H9 (cell line): ENCODE data around the gene DUSP2. TPM values are rescaled to one million over a fixed set of nuclear protein-coding genes. Genes with fewer than 3 reads are reported as not detected.

Source experiments
- DNase-seq: peaks from one replicate; pipeline ENCODE4 v3.0.0-alpha.2; 2017
- H2AFZ ChIP-seq: one replicate; pipeline ENCODE4 v1.6.1; 2013; ENCODE audit warnings: mild to moderate bottlenecking, low read length, control low read depth, moderate library complexity
- H2AK5ac ChIP-seq: 2 replicates; pipeline ENCODE4 v1.6.1; 2013; ENCODE audit warnings: low read length, control low read depth, mixed read lengths; ENCODE audit not compliant: insufficient read length
- H2BK120ac ChIP-seq: one replicate; pipeline ENCODE4 v1.6.1; 2013; ENCODE audit warnings: low read depth, mild to moderate bottlenecking, low read length, control low read depth, inconsistent platforms; ENCODE audit not compliant: poor library complexity, severe bottlenecking
- H2BK12ac ChIP-seq: 2 replicates; pipeline ENCODE4 v1.6.1; 2013; ENCODE audit warnings: low read length, control low read depth, mixed read lengths, low read depth; ENCODE audit not compliant: insufficient read length
- H2BK15ac ChIP-seq: 2 replicates; pipeline ENCODE4 v1.6.1; 2013; ENCODE audit warnings: low read depth, low read length, control low read depth
- H2BK20ac ChIP-seq: one replicate; pipeline ENCODE4 v1.6.1; 2013; ENCODE audit warnings: low read depth, mild to moderate bottlenecking, low read length, control low read depth, inconsistent platforms; ENCODE audit not compliant: poor library complexity, severe bottlenecking
- H2BK5ac ChIP-seq: 2 replicates; pipeline ENCODE4 v1.6.1; 2013; ENCODE audit warnings: low read length, control low read depth, mixed read lengths; ENCODE audit not compliant: insufficient read length
- H3K14ac ChIP-seq: 2 replicates; pipeline ENCODE4 v1.6.1; 2013; ENCODE audit warnings: low read length, control low read depth; ENCODE audit not compliant: insufficient read depth
- H3K18ac ChIP-seq: 2 replicates; pipeline ENCODE4 v1.6.1; 2013; ENCODE audit warnings: low read depth, mild to moderate bottlenecking, mixed read lengths, low read length, control low read depth; ENCODE audit not compliant: insufficient read length
- H3K23ac ChIP-seq: 2 replicates; pipeline ENCODE4 v1.6.1; 2013; ENCODE audit warnings: low read length, control low read depth, mixed read lengths, low read depth; ENCODE audit not compliant: insufficient read length
- H3K23me2 ChIP-seq: 2 replicates; pipeline ENCODE4 v1.6.1; 2013; ENCODE audit warnings: low read depth, mild to moderate bottlenecking, mixed read lengths, low read length, control low read depth; ENCODE audit not compliant: insufficient read length, poor library complexity, severe bottlenecking
- H3K27ac ChIP-seq: 2 replicates; pipeline ENCODE4 v1.5.1; 2013; ENCODE audit warnings: low read length, control low read depth, mixed read lengths, low read depth; ENCODE audit not compliant: insufficient read length
- H3K27me3 ChIP-seq: 2 replicates; pipeline ENCODE4 v1.6.1; 2013; ENCODE audit warnings: low read length, control low read depth, inconsistent platforms; ENCODE audit not compliant: insufficient read depth
- H3K4ac ChIP-seq: 2 replicates; pipeline ENCODE4 v1.6.1; 2013; ENCODE audit warnings: low read depth, mild to moderate bottlenecking, control low read depth, inconsistent platforms, low read length, moderate library complexity
- H3K4me1 ChIP-seq: 2 replicates; pipeline ENCODE4 v1.6.1; 2013; ENCODE audit warnings: low read length, control low read depth, inconsistent platforms; ENCODE audit not compliant: insufficient read depth
- H3K4me2 ChIP-seq: 2 replicates; pipeline ENCODE4 v1.6.1; 2013; ENCODE audit warnings: low read length, control low read depth, mixed read lengths; ENCODE audit not compliant: insufficient read length, insufficient read depth
- H3K56ac ChIP-seq: 2 replicates; pipeline ENCODE4 v1.6.1; 2013; ENCODE audit warnings: low read depth, mild to moderate bottlenecking, mixed read lengths, low read length, control low read depth; ENCODE audit not compliant: insufficient read length
- H3K79me1 ChIP-seq: 2 replicates; pipeline ENCODE4 v1.6.1; 2013; ENCODE audit warnings: low read depth, mild to moderate bottlenecking, moderate library complexity, low read length, control low read depth, inconsistent platforms; ENCODE audit not compliant: insufficient read depth, poor library complexity, severe bottlenecking
- H3K79me2 ChIP-seq: 2 replicates; pipeline ENCODE4 v1.6.1; 2013; ENCODE audit warnings: low read length, control low read depth, inconsistent platforms; ENCODE audit not compliant: insufficient read depth
- H3K9ac ChIP-seq: 2 replicates; pipeline ENCODE4 v1.6.1; 2013; ENCODE audit warnings: low read length, control low read depth, mixed read lengths; ENCODE audit not compliant: insufficient read length; ENCODE audit errors: extremely low read depth
- H3K9me3 ChIP-seq: one replicate; pipeline ENCODE4 v1.6.1; 2013; ENCODE audit warnings: low read depth, low read length, inconsistent platforms; ENCODE audit not compliant: control insufficient read depth
- H3T11ph ChIP-seq: one replicate; pipeline ENCODE4 v1.6.1; 2013; ENCODE audit warnings: mild to moderate bottlenecking, low read length, control low read depth, inconsistent platforms
- H4K20me1 ChIP-seq: one replicate; pipeline ENCODE4 v1.6.1; 2013; ENCODE audit not compliant: control insufficient read depth, insufficient read length, insufficient read depth
- H4K5ac ChIP-seq: 2 replicates; pipeline ENCODE4 v1.6.1; 2013; ENCODE audit warnings: low read depth, mild to moderate bottlenecking, mixed read lengths, low read length, control low read depth; ENCODE audit not compliant: insufficient read length
- H4K8ac ChIP-seq: replicated peaks from 2 replicates; pipeline ENCODE4 v1.6.1; 2013; ENCODE audit warnings: low read length, control low read depth, mixed read lengths, low read depth; ENCODE audit not compliant: insufficient read length
- H4K91ac ChIP-seq: 2 replicates; pipeline ENCODE4 v1.6.1; 2013; ENCODE audit warnings: low read depth, mild to moderate bottlenecking, moderate library complexity, mixed read lengths, low read length, control low read depth; ENCODE audit not compliant: insufficient read length
- H3K27ac Mint-ChIP-seq, 3 experiments: 2 replicates in 2 of 3; 3 replicates in 1 of 3; pipeline ENCODE4 v1.8.0; 2020 to 2021; ENCODE audit warnings: mixed read lengths in 3 of 3, mild to moderate bottlenecking in 1 of 3, moderate library complexity in 1 of 3
- H3K27me3 Mint-ChIP-seq: 2 replicates; pipeline ENCODE4 v1.8.0; 2021; ENCODE audit warnings: low read depth, mild to moderate bottlenecking, moderate library complexity, mixed read lengths
- H3K36me3 Mint-ChIP-seq, 3 experiments: 2 replicates in 2 of 3; 3 replicates in 1 of 3; pipeline ENCODE4 v1.8.0; 2020 to 2021; ENCODE audit warnings: low read depth in 3 of 3, mixed read lengths in 3 of 3; ENCODE audit not compliant: insufficient read depth in 1 of 3
- H3K4me1 Mint-ChIP-seq, 2 experiments: 2 replicates each; pipeline ENCODE4 v1.8.0; 2020; ENCODE audit warnings: mixed read lengths in 2 of 2
- H3K4me3 Mint-ChIP-seq, 2 experiments: 2 replicates in 1 of 2; 3 replicates in 1 of 2; pipeline ENCODE4 v1.8.0; 2020 to 2021; ENCODE audit warnings: mild to moderate bottlenecking in 2 of 2, mixed read lengths in 2 of 2, moderate library complexity in 1 of 2
- H3K9me3 Mint-ChIP-seq, 2 experiments: 2 replicates in 1 of 2; 3 replicates in 1 of 2; pipeline ENCODE4 v1.8.0; 2020; ENCODE audit warnings: mild to moderate bottlenecking in 2 of 2, mixed read lengths in 2 of 2, moderate library complexity in 1 of 2
- WGBS: extraction: QIAGEN DNeasy Blood & Tissue Kit; methylation state at CpG from one replicate; pipeline ENCODE4 v1.1.7; 2013; ENCODE audit warnings: missing lambda C conversion rate, low lambda C conversion rate, mixed read lengths; ENCODE audit not compliant: insufficient read length; ENCODE audit errors: extremely low coverage; 5-methylcytosine and 5-hydroxymethylcytosine counted together
- total RNA-seq: library from RNA; stranded (reverse); gene quantifications from 2 replicates; pipeline ENCODE4 v1.2.1, GENCODE V29; 2021
- TF ChIP-seq, protein P1 (sequence below): fragments of 200-600 bp; sonication (generic); conservative IDR thresholded peaks from 3 replicates; pipeline ENCODE4 v1.8.0; 2021; ENCODE audit warnings: antibody characterized with exemption, mild to moderate bottlenecking

Gene DUSP2
- total RNA-seq, 1 experiment from 2014 or later, result 14.9 TPM

DNA sequence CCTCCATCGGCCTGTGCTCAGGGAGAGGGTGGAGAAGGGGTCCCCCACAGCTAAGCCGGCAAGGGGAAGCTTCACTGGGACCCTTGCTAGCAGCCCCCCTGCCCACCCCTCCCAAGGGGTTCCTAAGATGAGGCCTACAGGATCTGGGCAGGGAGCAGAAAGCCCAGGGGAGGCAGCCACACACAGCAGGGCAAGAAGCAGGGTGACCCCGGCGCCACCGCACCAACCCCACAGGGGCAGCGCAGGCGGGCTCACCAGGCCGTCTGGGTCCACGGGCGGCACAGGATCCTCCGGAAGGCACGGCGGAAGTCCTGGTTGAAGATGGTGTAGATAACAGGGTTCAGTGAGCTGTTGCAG, 30.7 kb downstream of the DUSP2 start:
- Histone ChIP-seq H4K20me1 (no peaks in the 10 kb centered on the region), H2AFZ (no peak overlapping the region), H2BK12ac (no peak overlapping the region), H3K23me2 (peaks cover 9% of the 10 kb centered on the region), H3T11ph (no peak overlapping the region), H3K79me2 (no peaks in the 10 kb centered on the region), H3K18ac (no peak overlapping the region), H4K8ac (no peak overlapping the region), H3K4me2 (no peak overlapping the region), H4K5ac (no peak overlapping the region), H3K14ac (no peak overlapping the region), H3K27ac (no peak overlapping the region), H3K4ac (no peak overlapping the region), H3K27me3 (no peaks in the 10 kb centered on the region; the same call in 1 of the 2 replicates), H3K23ac (no peak overlapping the region), H3K56ac (no peak overlapping the region), H4K91ac (no peak overlapping the region), H2BK15ac (no peak overlapping the region), H3K4me1 (no peaks in the 10 kb centered on the region), H3K9me3 (no peaks in the 10 kb centered on the region), H2BK120ac (no peak overlapping the region), H2AK5ac (no peak overlapping the region), H2BK5ac (no peak overlapping the region), H2BK20ac (no peak overlapping the region), H3K9ac (no peak overlapping the region), H3K79me1 (no peaks in the 10 kb centered on the region)
- Mint-ChIP-seq H3K4me1 (peaks cover 15 to 32% of the 10 kb centered on the region in 2 experiments), H3K27me3 (peaks cover 47% of the 10 kb centered on the region), H3K27ac (no peak overlapping the region), H3K36me3 (peaks cover 0 to 8% (median 8%) of the 10 kb centered on the region in 3 experiments; a peak in 4 of 7 replicates), H3K4me3 (peak overlapping the region in 1 of 2 experiments; percentile 26; a peak in 1 of 5 replicates), H3K9me3 (peaks cover 2 to 4% of the 10 kb centered on the region in 2 experiments; a peak in 2 of 5 replicates)
- TF ChIP-seq, protein P1, sequence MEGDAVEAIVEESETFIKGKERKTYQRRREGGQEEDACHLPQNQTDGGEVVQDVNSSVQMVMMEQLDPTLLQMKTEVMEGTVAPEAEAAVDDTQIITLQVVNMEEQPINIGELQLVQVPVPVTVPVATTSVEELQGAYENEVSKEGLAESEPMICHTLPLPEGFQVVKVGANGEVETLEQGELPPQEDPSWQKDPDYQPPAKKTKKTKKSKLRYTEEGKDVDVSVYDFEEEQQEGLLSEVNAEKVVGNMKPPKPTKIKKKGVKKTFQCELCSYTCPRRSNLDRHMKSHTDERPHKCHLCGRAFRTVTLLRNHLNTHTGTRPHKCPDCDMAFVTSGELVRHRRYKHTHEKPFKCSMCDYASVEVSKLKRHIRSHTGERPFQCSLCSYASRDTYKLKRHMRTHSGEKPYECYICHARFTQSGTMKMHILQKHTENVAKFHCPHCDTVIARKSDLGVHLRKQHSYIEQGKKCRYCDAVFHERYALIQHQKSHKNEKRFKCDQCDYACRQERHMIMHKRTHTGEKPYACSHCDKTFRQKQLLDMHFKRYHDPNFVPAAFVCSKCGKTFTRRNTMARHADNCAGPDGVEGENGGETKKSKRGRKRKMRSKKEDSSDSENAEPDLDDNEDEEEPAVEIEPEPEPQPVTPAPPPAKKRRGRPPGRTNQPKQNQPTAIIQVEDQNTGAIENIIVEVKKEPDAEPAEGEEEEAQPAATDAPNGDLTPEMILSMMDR, result no peak
- no peak for DNase-seq
- no CpG with 5 or more reads among the region's 13 CpGs for WGBS
